MM.1S (cell line): ENCODE data around the gene SIT1.

ENCODE experiments used
- EZH2 ChIP-seq: fragments of 300-600 bp; sonication (generic); optimal IDR thresholded peaks from 2 replicates; pipeline ENCODE3; 2017; ENCODE audit warnings: low read depth, mild to moderate bottlenecking, antibody characterized with exemption, low read length, mixed read lengths
- EZH2phosphoT487 ChIP-seq: fragments of 300-600 bp; sonication (generic); IDR thresholded peaks from 2 replicates; pipeline ENCODE4 v1.6.1; 2018; ENCODE audit warnings: antibody characterized with exemption, low read length
- TF ChIP-seq, protein P1 (sequence below): fragments of 300-600 bp; sonication (generic); IDR thresholded peaks from 2 replicates; pipeline ENCODE4 v1.5.1; 2016; ENCODE audit warnings: antibody characterized with exemption, low read length, mixed read lengths

GRCh38 chr9:35686222-35687203, 35.8 kb upstream of the SIT1 start:
- TF ChIP-seq, protein P1, sequence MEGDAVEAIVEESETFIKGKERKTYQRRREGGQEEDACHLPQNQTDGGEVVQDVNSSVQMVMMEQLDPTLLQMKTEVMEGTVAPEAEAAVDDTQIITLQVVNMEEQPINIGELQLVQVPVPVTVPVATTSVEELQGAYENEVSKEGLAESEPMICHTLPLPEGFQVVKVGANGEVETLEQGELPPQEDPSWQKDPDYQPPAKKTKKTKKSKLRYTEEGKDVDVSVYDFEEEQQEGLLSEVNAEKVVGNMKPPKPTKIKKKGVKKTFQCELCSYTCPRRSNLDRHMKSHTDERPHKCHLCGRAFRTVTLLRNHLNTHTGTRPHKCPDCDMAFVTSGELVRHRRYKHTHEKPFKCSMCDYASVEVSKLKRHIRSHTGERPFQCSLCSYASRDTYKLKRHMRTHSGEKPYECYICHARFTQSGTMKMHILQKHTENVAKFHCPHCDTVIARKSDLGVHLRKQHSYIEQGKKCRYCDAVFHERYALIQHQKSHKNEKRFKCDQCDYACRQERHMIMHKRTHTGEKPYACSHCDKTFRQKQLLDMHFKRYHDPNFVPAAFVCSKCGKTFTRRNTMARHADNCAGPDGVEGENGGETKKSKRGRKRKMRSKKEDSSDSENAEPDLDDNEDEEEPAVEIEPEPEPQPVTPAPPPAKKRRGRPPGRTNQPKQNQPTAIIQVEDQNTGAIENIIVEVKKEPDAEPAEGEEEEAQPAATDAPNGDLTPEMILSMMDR, result no peak
- TF ChIP-seq EZH2phosphoT487 (no peak), EZH2 (no peak)
